Activated T-cell treated with anti-CD3 and anti-CD28 coated beads for 48 hours (primary cell): ENCODE measurements around the gene PITX1.

ENCODE experiments used
- DNase-seq: peaks from one replicate; pipeline ENCODE4 v3.0.0-alpha.2; 2020; ENCODE audit warnings: low read depth

PITX1 gene

GRCh38 chr5:135041726-135042125 is 7.7 kb upstream of the PITX1 start:
- no peak for DNase-seq

DNA sequence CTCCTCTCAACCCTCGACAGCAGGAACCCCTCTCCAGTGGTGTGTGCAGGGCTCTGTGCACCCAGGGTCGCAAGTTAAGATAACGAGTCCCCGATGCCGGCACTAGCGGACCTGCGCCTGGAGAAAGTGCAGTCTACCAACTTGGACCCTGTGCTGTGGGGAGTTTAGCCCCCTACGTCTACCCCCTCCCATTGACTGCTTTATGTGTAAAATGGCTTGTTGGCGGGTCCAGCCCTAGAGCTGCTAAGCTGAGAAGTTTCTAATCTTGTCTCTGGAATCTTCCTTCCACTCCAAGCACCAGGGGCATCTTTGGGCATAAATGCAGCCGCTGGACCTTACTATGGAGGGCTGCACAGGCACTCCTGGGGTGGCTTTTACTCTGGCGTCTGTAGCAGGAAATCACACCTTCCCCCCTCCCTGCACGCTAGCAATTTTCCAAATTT is 7.1 kb upstream of the PITX1 start:
- no peak for DNase-seq

GRCh38 chr5:135040333-135041144 is 6.5 kb upstream of the PITX1 start:
- no peak for DNase-seq

- no peak for DNase-seq
Observed at GRCh38 chr5:135040034-135040332, 6.0 kb upstream of the PITX1 start.

DNA sequence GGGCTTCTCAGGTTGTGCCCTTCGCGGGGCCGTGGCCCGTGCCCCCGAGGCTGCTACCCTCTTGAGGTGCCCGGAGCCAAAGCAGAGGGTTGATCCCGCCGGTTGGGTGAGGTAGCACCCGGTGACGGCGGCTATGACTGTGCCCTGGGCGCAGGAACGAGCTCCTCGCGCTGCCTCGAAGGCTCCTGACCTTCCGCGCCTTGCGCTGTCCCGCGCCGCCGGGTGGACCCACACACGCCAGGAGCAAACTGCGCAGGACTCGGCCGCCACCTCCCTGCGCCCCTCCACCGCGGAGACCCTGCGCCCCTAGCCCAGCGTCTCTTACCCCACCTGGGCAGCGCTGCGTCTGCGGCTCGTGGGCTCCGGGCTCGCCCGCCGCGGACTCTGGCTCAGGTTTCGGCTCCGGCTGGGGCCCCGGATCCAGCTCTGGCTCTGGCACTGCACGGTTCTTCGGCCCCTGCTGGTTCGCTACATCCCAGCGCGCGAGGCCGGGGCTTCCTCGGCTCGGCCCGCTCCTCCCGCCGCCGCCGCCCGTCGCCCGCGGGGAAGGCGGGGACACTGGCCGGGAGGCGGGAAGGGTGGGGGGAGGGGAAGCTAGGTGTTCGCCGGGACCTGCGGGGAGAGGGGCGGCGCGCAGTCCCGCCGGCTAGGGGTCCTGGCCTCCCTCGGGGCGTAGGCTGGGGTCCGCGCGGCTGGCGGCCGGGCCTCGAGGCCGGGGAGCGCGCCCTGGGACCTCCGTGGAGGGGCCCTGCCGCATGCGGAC is 5.4 kb upstream of the PITX1 start:
- no peak for DNase-seq

DNA sequence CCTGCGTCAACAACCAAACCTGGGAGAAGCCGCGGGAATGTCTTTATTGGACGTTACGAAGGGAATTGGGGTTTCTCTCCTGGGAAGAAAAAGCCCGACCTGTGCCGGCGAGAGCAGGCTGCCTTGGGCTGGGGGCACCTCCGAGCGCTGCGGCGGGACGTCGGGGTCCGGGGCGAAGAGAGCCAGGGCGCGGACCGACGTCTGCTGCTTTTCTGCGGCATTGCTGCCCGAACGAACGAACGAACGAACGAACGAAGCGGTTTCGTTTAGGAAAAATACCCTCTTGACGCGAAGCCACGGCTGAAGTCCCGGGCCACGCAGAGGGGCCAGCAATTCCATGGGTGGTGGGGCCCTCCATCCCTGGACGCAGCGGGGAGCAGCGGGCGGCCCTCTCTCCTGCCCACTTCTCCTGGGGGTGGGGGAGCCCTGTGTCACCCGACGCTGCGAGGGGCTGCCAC is 4.8 kb upstream of the PITX1 start:
- DNase-seq, result no peak

- no peak for DNase-seq
Observed at GRCh38 chr5:135038205-135038812, 4.3 kb upstream of the PITX1 start.

DNA sequence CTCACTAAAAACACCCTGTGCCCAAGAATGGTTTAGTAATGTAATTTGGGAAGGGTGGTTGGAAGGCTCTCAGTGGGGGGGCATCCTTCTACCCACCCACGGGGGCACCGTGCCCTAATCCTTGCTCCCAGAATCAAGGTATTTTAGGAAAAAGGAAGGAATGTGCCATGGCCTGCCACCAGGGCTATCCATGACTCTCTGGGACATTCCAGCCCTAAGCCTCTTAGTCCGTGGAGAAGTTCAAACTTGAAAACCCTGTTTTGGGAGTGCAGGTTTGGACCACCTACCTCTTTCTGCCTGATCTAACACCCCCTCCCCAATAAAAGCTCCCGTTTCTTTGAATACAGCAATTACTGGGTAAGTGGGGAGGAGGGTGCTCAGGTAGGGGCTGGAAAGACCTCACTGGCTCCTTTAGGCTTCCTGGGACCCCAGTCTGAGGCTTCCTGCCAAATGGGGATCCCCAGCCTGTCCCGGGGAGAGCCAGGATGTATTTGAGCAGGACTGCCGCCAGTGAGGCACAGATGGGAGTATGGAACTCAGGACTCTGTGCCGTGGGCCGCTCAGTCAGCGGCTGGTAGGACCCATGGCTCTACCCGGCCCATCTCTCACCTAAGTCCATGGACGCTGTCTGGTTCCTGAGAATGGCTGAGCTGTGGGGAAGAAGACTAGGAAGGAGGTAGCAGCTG is 3.6 kb upstream of the PITX1 start:
- DNase-seq, result no peak

DNA sequence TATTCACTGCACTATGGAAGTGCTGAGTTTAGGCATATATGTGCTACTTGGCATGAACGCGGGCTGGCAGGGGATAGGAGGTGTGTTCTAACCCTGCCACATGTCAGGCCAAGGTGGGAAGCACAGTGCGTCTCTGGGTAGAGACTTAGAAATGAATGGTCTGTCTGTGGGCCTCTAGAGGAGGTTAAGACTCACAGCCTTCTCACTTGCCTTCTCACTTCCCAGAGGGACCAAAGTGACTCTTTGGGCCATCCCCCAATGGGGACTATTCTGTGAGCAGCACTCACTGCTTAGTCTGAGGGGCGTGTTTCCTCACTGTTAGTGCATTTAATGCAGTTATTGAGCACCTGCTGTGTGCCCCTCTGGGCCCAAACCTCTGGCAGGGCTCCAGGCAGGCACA is 2.4 kb upstream of the PITX1 start:
- DNase-seq, result no peak

GRCh38 chr5:135035678-135036030 is 1.6 kb upstream of the PITX1 start:
- DNase-seq, result no peak

GRCh38 chr5:135034963-135035677 is 1.1 kb upstream of the PITX1 start:
- DNase-seq, result no peak

DNA sequence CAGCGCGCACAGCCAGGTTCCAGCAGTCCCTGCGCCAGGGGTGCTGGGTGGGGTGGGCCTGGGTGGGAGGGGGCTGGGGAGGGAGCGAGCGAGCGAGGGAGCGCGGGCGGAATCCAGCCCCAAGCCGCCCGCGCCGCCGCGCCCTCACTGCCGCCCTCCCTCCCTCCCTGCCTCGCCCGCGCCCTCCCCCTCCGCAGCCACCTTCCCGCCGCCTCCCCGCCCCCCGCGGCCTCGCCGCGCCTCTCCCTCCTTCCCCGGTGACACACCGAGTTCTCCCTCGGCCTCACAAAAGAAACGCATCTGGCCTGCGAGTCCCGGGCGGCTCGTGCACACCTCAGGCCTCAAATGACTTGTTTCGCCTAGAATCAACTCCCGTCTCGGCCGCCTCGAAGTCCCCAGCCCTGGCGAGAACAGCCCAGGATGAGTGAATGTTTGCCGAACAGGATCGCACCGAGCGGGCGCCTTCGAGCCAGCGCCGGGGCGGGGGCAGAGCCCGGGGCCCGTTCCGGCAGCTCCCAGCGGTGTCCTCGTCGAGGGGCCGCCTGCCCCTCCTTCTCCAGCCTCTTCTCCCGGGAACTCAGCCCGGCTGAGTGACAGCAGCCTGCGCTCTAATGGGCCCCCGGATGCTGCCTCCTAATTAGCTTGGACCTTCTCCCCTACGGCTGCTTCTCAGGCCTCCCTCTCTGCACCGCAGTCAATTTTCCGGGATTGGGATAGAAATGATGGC is 371 bp upstream of the PITX1 start:
- no peak for DNase-seq

- DNase-seq, result no peak
Observed at GRCh38 chr5:135032999-135033861, 798 bp downstream of the PITX1 start.

GRCh38 chr5:135032695-135032998 is 1.4 kb downstream of the PITX1 start:
- DNase-seq, result no peak

DNA sequence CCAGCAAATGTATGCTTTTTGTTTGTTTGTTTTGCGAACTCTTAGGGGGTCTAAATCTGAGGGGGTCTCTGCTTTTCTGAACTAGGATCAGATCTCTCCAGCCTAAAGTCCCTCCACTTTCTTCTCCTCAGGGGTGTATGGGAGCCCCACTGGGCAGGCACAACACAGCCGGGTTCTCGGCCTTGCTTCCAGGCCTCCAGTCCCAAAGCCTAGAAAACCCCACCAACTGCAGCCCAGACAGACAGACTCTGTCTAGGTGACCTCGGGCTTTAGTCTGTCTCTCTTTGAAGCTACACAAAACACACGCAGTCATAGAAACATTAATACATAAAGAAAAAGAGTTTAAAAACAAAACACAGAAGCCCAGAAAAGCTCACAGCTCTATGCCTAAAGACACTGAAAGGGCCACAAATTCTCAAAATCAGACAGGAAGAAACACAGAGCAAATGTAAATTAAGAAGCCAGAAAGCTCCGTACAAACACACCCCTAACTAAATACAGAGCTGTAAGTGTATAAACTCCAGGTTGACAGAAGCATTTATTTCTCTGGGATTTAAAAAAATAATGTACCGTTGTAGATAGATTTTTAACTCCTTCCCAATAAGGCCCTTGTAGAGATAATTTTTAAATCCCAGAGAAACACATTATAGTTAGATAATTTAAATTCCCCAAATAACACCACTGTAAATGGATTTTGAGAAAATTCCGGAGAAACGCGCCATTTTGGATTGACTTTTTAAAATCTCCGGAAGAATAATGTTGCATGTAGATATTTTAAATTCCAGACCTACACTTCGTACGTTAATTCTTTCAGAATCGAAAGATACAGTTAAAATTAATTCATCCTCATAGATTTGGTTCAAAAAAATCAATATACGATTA is 2.0 kb downstream of the PITX1 start:
- no peak for DNase-seq

DNA sequence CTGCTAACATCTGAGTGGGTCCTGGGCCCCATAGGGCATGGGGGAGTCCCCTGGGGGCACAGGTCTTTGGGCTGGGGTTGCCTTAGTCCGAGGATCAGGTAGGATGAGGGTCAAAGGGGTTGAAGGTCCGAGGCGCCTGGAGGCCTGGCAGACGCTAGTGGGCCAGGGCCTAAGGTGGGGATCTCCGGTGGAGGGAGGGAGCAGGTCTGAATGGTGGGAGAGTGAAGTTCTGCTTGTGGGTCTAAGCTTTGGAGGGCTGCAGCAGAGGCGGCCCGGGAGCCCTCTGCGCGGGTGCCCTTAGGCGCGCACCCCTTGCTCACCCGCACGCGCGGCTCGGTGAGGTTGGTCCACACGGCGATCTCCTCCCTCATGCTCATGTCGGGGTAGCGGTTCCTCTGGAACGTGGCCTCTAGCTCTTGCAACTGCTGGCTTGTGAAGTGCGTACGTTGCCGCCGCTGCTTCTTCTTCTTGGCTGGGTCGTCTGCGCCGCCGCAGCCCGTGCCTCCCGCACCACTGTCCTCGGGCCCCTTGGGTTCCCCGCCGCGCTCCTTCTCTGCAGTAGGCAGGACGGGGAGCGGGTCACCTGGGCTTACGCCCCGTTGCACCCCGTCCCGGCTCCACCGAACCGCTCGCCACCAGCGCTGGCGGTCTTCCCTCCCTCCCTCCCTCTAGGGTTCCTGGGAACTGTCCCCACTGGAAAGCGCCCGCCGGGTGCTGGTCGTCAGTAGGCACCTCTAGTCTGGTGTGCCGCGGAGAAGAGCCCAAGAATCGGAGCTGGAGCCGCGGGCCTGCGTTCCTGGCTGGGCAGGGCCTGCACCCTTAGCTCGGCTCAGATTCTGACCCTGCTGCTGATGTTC is 2.8 kb downstream of the PITX1 start:
- DNase-seq, result no peak

DNA sequence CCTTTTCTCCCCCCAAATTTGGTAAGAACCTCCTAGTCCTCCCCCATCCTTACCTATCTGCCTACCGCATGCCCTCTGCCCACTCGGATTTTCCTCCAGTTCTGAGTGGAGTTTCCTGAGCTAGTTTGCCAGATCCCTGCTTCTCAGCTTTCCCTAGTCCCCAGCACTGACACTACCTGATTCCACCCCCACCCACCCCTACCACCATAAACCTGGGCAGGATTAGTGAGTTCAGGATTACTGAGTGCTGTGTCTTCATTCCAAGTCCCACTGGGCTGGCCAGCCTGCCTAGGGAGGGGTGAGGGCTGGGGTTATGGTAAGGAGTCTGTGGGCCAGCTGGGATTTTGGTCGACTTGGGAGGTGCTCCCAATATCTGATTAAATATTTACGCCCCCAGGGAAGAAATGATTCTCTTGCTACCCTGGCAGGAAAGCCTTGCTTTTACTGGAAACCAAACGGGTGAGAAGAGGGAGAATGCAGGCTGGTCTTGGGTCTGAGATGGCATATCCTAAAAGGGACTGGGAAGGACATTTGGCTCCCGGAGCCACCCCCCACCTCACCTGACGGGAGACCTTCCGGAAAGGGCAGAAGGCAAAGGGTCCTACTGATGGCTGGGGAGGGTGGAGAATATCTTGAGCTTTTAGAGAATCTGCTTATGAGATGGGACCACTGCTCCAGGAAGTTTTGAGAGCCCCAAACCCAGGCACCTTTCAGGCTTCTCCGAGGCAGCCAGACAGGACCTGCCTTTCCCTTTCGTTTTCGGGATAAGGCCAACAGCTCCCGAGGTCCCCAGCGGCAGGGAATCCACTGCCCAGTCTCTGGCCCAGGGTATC is 3.7 kb downstream of the PITX1 start:
- DNase-seq, result no peak
